Naive thymus-derived CD8-positive, alpha-beta T cell (primary cell): ENCODE measurements around the gene IRF3. TPM values are rescaled to one million over a fixed set of nuclear protein-coding genes. Genes with fewer than 3 reads are reported as not detected.
A peak's percentile ranks its signal among the peaks of the same experiment; 100 is the strongest.

Source experiments
- ATAC-seq, 2 donors: fragments of 150-1000 bp; cut with Tn5 transposase in 1 of 2; sonication (Bioruptor Pico), chemical (Tn5 transposase) in 1 of 2; 1 replicate in 1 of 2; 2 replicates in 1 of 2; pipeline ENCODE4 v1.10.0; 2021; ENCODE audit warnings: mild to moderate bottlenecking in 2 of 2, moderate library complexity in 2 of 2
- POLR2A ChIA-PET: fragments of 350-600 bp; sonication (Branson Sonifier 250); formaldehyde crosslinking; loops from one replicate; lab custom pipeline; 2021; ENCODE audit warnings: antibody characterized with exemption; lab: Charles Lee
- DNase-seq, 10 donors: peaks; one replicate each; pipeline versions ENCODE4 v3.0.0 to v3.0.0-alpha.2; 2020 to 2022
- H3K27ac Mint-ChIP-seq, 10 donors: one replicate each; pipeline ENCODE4 v1.8.0; 2020 to 2022; ENCODE audit warnings: mild to moderate bottlenecking in 10 of 10, mixed read lengths in 10 of 10, moderate library complexity in 4 of 10, inconsistent platforms in 1 of 10
- H3K27me3 Mint-ChIP-seq, 5 donors: one replicate each; pipeline ENCODE4 v1.8.0; 2021 to 2022; ENCODE audit warnings: mixed read lengths in 5 of 5
- H3K36me3 Mint-ChIP-seq, 3 donors: one replicate each; pipeline ENCODE4 v1.8.0; 2020 to 2022; ENCODE audit warnings: mixed read lengths in 3 of 3, mild to moderate bottlenecking in 2 of 3, inconsistent platforms in 1 of 3
- H3K4me1 Mint-ChIP-seq, 4 donors: one replicate each; pipeline ENCODE4 v1.8.0; 2021 to 2022; ENCODE audit warnings: mixed read lengths in 4 of 4
- H3K4me3 Mint-ChIP-seq, 10 donors: one replicate each; pipeline ENCODE4 v1.8.0; 2020 to 2022; ENCODE audit warnings: mild to moderate bottlenecking in 10 of 10, mixed read lengths in 10 of 10, moderate library complexity in 6 of 10, inconsistent platforms in 1 of 10
- H3K9me3 Mint-ChIP-seq, 9 donors: one replicate each; pipeline ENCODE4 v1.8.0; 2020 to 2022; ENCODE audit warnings: mixed read lengths in 9 of 9, mild to moderate bottlenecking in 3 of 9, inconsistent platforms in 1 of 9, moderate library complexity in 1 of 9
- polyA plus RNA-seq, 3 donors: library from polyadenylated mRNA; unstranded; fragments of 300-500 nt; fragmentation: Illumina TruSeq; gene quantifications; one replicate each; pipeline ENCODE4 v1.2.3, GENCODE V29; 2021
- total RNA-seq, 8 experiments: library from RNA in 2 of 8; stranded (reverse) in 2 of 8; gene quantifications; one replicate each; pipeline ENCODE4 v1.2.3 and lab custom pipeline; 2021 to 2026

Gene IRF3
- total and polyA plus RNA-seq, 5 experiments from 2014 or later, result 54.6 to 303 (median 76.1) TPM

DNA sequence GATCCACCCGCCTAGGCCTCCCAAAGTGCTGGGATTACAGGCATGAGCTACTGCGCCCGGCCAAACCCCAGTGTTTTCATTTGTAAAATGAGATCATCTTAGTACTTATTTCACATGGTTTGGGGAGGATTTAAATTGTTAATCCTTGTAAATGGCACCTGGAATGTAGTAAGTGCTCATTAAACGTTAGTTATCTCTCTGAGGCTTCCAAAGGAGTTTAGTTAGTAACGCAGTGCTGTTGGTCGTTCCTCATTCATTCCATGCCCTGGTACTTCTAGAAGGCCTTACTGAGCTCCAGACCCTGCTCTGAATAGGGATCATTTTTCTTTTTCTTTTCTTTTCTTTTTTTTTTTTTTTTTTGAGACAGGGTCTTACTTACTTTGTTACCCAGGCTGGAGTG lies 30.5 kb upstream of the IRF3 start:
- Mint-ChIP-seq H3K9me3 (no peaks in the 10 kb centered on the region), H3K36me3 (no peaks in the 10 kb centered on the region), H3K27me3 (peaks cover 0 to 17% (median 9%) of the 10 kb centered on the region in 5 donors), H3K4me3 (no peak overlapping the region), H3K27ac (no peak overlapping the region), H3K4me1 (peaks cover 1 to 7% (median 6%) of the 10 kb centered on the region in 4 donors)
- no peak for DNase-seq
- ATAC-seq, result no peak
- POLR2A ChIA-PET, result interaction anchor here (0.9 kb wide), 1 partner anchor 20 kb away, joined by 3 read pairs; no protein-coding TSS in a partner anchor

DNA sequence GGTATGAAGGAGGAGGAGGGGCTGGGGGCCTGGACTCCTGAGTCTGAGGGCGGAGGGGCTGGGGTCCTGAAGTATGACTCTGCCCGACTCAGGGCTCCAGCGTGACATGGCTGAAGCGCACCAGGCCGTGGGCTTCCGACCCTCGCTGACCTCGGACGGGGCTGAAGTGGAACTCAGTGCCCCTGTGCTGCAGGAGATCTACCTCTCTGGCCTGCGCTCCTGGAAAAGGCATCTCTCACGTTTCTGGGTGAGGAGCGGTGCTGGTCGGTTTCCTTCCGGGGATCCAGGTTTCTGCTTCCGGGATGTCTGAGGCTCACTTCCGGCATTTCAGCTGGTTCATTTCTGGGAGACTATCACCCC lies 26.5 kb upstream of the IRF3 start:
- Mint-ChIP-seq H3K27me3 (peaks cover 0 to 22% (median 11%) of the 10 kb centered on the region in 5 donors), H3K27ac (no peak overlapping the region), H3K4me1 (peaks cover 13 to 33% (median 23%) of the 10 kb centered on the region in 4 donors), H3K36me3 (peaks cover 0 to 5% (median under 1%) of the 10 kb centered on the region in 3 donors), H3K4me3 (peak overlapping the region in 5 of 10 donors; percentile 3 to 28 (median 24)), H3K9me3 (no peaks in the 10 kb centered on the region)
- DNase-seq (no peak), ATAC-seq (no peak)
- POLR2A ChIA-PET, result interaction anchor here (1.4 kb wide), 1 partner anchor 26 kb away, joined by 4 read pairs; no protein-coding TSS in a partner anchor

- H3K36me3 Mint-ChIP-seq, result peaks cover 0 to 8% (median 3%) of the 10 kb centered on the region in 3 donors
- peak overlapping the region in 3 of 10 donors; percentile 74 to 93 (median 77) for H3K27ac Mint-ChIP-seq
- H3K4me1 Mint-ChIP-seq, result peaks cover 16 to 33% (median 23%) of the 10 kb centered on the region in 4 donors
- H3K9me3 Mint-ChIP-seq, result no peaks in the 10 kb centered on the region
- ATAC-seq (peak; percentile 28 to 33), DNase-seq (peak in 1 of 10 donors; percentile 31)
- H3K4me3 Mint-ChIP-seq, result peak overlapping the region; percentile 85 to 99 (median 92)
- POLR2A ChIA-PET, result interaction anchor here (0.5 to 1.4 kb wide), 3 partner anchors 11 to 26 kb away, joined by 4 to 7 read pairs (median 6); no protein-coding TSS in a partner anchor
- peaks cover 0 to 22% (median 11%) of the 10 kb centered on the region in 5 donors for H3K27me3 Mint-ChIP-seq
These were observed 25.8 kb upstream of the IRF3 start for GRCh38 chr19:49691243-49692146.

- Mint-ChIP-seq H3K36me3 (peaks cover 0 to 10% (median 3%) of the 10 kb centered on the region in 3 donors), H3K4me1 (peaks cover 16 to 33% (median 23%) of the 10 kb centered on the region in 4 donors), H3K9me3 (no peaks in the 10 kb centered on the region), H3K4me3 (peak within 1 kb of the TSS; percentile 85 to 99 (median 92)), H3K27ac (peak within 1 kb of the TSS; percentile 1 to 93 (median 74)), H3K27me3 (peaks cover 0 to 22% (median 11%) of the 10 kb centered on the region in 5 donors)
- POLR2A ChIA-PET, result interaction anchor here (0.5 to 0.6 kb wide), 2 partner anchors 8 to 12 kb away, joined by 3 to 7 read pairs; no protein-coding TSS in a partner anchor
- ATAC-seq, result peak; percentile 73 to 75
- peak in 6 of 10 donors; percentile 35 to 62 (median 50) for DNase-seq
These were observed 25.1 kb upstream of the IRF3 start, which contains the start of gene CPT1C for GRCh38 chr19:49690656-49691242. CPT1C (plus strand) TSS chr19:49691116; CDS start chr19:49692253, 1,137 bp downstream.

DNA sequence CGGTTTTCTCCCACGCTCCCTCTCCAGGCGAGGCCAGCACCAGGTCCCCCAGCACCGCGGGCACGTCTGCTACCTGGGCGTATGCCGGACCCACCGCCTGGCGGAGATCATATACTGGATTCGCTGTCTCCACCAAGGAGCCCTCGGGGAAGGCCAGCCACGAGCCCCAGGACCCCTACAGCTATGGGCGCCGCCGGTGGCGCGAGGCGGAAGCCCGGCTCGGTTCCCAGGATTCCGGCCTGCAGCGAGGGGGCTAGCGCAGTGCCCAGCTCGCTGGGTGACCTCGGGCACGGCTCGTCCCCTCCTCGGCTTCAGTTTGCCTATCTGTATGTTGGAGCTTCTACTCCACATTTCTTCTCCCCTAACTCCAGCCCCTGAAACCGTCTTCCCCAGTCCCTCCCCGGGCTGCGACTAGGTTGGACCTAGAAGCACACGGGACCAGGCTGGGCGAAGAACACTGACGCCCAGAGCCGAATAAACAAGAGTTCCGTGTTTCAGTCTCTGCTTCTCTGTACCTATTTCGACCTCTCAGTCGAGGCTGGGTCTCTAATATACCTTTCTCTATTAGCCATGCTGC lies 24.5 kb upstream of the IRF3 start:
- Mint-ChIP-seq H3K27me3 (peaks cover 0 to 22% (median 11%) of the 10 kb centered on the region in 5 donors), H3K9me3 (no peaks in the 10 kb centered on the region), H3K4me1 (peaks cover 16 to 33% (median 23%) of the 10 kb centered on the region in 4 donors), H3K36me3 (peaks cover 0 to 16% (median 3%) of the 10 kb centered on the region in 3 donors), H3K27ac (peak overlapping the region in 8 of 10 donors; percentile 5 to 81 (median 64)), H3K4me3 (peak overlapping the region; percentile 85 to 99 (median 92))
- DNase-seq (no peak), ATAC-seq (peak in 1 of 2 donors; percentile 24)
- POLR2A ChIA-PET, result interaction anchor here (0.6 to 1.1 kb wide), 2 partner anchors 9 to 11 kb away, joined by 3 to 4 read pairs; no protein-coding TSS in a partner anchor

GRCh38 chr19:49689133-49690078 lies 23.7 kb upstream of the IRF3 start, which contains the start of gene ADM5:
ADM5 (plus strand) TSS chr19:49689594; CDS start chr19:49689838, 244 bp downstream.
- Mint-ChIP-seq H3K27ac (peak within 1 kb of the TSS in 8 of 10 donors; percentile 20 to 81 (median 64)), H3K27me3 (peaks cover 0 to 18% (median 11%) of the 10 kb centered on the region in 5 donors), H3K4me1 (peaks cover 16 to 33% (median 23%) of the 10 kb centered on the region in 4 donors), H3K4me3 (peak within 1 kb of the TSS; percentile 85 to 99 (median 92)), H3K9me3 (no peaks in the 10 kb centered on the region), H3K36me3 (peaks cover 0 to 19% (median 3%) of the 10 kb centered on the region in 3 donors)
- DNase-seq, result peak in 5 of 10 donors; percentile 26 to 51 (median 44)
- POLR2A ChIA-PET, result interaction anchor here (0.6 to 1.3 kb wide), 5 partner anchors 9 to 180 kb away, joined by 3 to 11 read pairs (median 4); no protein-coding TSS in a partner anchor
- ATAC-seq, result peak; percentile 64 to 67

DNA sequence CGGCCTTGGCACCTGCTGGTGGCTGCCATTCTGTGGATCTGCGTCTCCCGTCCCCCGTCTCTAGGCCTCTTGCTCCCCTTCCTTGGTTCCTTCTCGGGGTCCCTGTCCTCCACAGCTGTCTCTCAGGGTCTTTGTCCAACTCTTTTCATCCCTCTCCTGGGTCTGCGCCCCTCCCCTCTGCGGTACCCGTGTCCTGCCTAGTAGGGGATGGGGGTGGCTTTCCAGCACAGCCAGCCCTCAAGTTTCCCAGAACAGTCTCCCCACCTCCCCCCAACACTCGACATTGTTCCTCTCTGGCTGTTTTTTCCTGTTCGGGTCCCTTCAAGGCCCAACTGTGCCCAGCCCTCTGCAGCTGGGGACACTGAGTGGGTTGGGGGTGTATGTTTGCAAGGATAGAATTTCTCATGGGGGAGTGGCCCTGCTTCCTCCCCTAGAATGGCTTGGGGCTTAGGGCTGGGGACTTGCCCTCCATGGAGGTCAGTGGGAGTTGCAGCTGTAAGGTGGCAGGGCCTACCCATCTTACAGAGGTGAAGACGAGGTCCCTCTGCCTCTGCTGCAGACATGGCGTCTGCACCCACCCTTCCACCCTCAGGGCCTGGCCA lies 23.0 kb upstream of the IRF3 start:
- H3K27me3 Mint-ChIP-seq, result peaks cover 0 to 16% (median 11%) of the 10 kb centered on the region in 5 donors
- no peak overlapping the region for H3K4me3 Mint-ChIP-seq
- peaks cover 0 to 27% (median 8%) of the 10 kb centered on the region in 3 donors for H3K36me3 Mint-ChIP-seq
- no peak for DNase-seq
- no peak for ATAC-seq
- H3K9me3 Mint-ChIP-seq, result no peaks in the 10 kb centered on the region
- peaks cover 16 to 33% (median 24%) of the 10 kb centered on the region in 4 donors for H3K4me1 Mint-ChIP-seq
- peak overlapping the region in 3 of 10 donors; percentile 28 to 51 (median 32) for H3K27ac Mint-ChIP-seq
- POLR2A ChIA-PET, result interaction anchor here (0.8 to 1.3 kb wide), 3 partner anchors 10 to 181 kb away, joined by 3 to 11 read pairs (median 3); no protein-coding TSS in a partner anchor

DNA sequence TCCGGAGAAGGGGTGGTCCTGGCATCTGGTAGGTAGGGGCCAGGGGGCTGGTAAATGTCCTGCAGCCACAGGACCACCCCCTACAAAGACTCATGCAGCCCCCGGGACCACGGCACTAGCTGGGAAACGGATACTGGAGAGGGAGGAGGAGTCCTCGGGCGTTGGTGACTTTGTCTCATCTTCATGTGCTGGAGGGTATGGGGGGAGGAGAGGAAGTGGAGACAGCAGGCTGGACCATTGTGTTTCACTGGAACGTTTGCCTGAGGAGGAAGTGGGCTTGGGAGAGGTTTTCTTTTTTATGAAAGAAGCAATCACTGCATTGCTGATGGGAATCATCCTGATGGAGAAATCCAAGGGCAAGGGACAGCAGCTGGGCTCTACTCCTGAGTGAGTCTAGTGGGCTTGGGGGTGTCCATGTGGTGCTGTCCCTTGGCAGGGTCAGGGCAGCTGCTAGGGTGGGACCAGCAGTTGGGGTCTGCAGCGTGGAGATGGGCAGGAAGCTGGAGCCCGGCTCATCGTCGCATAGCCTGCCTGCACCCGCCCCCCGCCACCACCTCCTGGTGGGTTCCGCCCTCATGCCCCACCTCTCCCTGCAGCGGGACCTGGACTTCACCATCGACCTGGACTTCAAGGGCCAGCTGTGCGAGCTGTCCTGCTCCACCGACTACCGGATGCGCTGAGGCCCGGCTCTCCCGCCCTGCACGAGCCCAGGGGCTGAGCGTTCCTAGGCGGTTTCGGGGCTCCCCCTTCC lies 22.1 kb upstream of the IRF3 start:
- peaks cover 0 to 36% (median 8%) of the 10 kb centered on the region in 3 donors for H3K36me3 Mint-ChIP-seq

DNA sequence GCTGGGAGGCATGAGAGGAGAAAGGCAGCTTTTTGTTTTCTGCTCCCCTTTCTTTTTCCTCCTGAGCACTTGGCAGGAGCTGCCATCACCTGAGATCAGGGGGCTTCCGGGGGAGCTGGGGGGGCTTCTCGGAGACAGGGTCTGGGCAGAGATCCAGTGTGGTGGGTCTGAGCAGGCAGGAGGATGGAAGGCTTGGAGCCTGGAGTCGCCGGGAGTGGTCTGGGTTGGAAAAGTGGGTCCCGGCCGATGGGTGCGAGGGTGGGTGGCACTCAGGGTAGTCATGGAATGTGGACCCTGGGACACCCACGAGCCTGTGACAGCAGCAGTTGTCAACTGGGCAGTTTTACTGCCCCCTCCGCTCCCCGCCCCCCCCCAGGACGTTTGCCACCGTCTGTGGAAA lies 21.5 kb upstream of the IRF3 start:
- Mint-ChIP-seq H3K4me3 (peak overlapping the region in 1 of 10 donors; percentile 30), H3K4me1 (peaks cover 16 to 33% (median 24%) of the 10 kb centered on the region in 4 donors), H3K27me3 (peaks cover 0 to 11% (median 8%) of the 10 kb centered on the region in 5 donors), H3K36me3 (peaks cover 0 to 42% (median 11%) of the 10 kb centered on the region in 3 donors), H3K9me3 (no peaks in the 10 kb centered on the region), H3K27ac (peak overlapping the region in 1 of 10 donors; percentile 12)
- ATAC-seq (no peak), DNase-seq (no peak)
- POLR2A ChIA-PET, result no interaction called here

More for the DNA sequence above, 22.1 kb upstream of the IRF3 start:
- Mint-ChIP-seq H3K4me3 (no peak overlapping the region), H3K27me3 (peaks cover 0 to 11% (median 11%) of the 10 kb centered on the region in 5 donors), H3K4me1 (peaks cover 16 to 33% (median 24%) of the 10 kb centered on the region in 4 donors), H3K27ac (peak overlapping the region in 4 of 10 donors; percentile 11 to 71 (median 26)), H3K9me3 (no peaks in the 10 kb centered on the region)
- ATAC-seq (no peak), DNase-seq (no peak)
- POLR2A ChIA-PET, result no interaction called here
